ENCODE measurements around the gene C10orf53. TPM values are rescaled to one million over a fixed set of nuclear protein-coding genes. Genes with fewer than 3 reads are reported as not detected.
A peak's percentile ranks its signal among the peaks of the same experiment; 100 is the strongest.
"Not testable (repeated sequence)": the region's sequence is repeated elsewhere in the genome, so short reads cannot be mapped to it uniquely, and the experiment has no call there.

C10orf53 gene
- total RNA-seq, 2 experiments from 2014 or later, result not detected

DNA sequence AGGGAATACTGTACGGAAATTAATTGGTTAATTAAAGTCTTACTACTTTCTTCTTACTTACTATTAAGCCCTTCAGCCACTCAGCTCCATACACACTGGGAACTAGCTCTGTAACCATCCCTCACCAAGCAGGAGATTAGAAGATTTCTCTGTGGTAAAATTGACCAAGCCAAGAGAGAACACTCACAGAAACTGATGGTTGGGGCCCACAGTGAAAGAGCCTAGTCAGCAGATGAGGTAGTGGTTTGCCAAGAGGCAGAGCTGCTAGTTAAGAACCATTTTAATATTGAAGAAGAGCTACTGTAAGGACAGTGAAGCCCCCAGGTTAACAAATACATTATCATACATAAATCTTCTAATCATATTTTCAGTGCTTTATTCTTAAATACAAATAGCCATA is 21.8 kb upstream of the C10orf53 start:
- Mint-ChIP-seq H3K27ac (no peak overlapping the region), H3K4me3 (no peak overlapping the region), H3K4me1 (no peaks in the 10 kb centered on the region), H3K36me3 (ENCODE audit: low read depth) (no peaks in the 10 kb centered on the region), H3K9me3 (peaks cover 12% of the 10 kb centered on the region), H3K27me3 (peaks cover 3% of the 10 kb centered on the region)
- no peak for DNase-seq
- POLR2A ChIA-PET, result interaction anchor here (0.7 kb wide), 1 partner anchor 11 kb away, joined by 3 read pairs; no protein-coding TSS in a partner anchor
- CTCF ChIA-PET, result no interaction called here

DNA sequence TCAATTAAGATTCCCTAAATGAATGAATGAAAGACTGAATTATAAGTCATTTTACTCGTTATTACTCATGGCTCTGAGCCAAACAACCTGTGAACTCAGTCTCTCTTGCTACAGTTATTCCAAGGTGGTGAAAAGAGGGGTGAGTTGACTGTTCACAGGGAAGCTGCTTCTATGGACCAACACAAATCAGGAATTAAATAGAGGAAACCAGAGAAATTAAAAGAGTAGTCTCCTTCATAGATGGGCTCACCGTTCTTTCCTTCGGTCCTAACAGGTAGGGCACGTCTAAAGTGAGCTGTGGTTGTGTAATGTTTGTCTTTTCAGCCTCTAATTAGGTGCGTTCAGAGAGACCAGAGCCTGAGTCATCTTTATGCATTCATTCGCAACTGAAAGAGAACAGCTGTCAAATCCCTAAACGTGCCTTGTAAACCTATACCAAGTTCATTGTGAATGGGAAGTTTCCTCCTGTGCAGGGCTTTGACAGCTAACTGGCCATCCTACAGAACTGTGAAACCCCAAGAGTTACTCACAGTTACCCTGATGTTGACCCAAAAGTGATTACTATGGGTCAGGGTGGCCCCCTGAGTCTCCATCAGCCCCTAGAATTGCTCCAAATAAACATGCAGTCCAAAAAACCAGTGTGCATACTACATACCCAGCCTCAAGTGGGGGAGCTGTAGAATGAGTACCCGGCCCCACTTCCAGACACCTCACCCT is 18.2 kb upstream of the C10orf53 start:
- peaks cover 2% of the 10 kb centered on the region for H3K27me3 Mint-ChIP-seq
- CTCF ChIA-PET, result interaction anchor here (0.9 kb wide), 1 partner anchor 12 kb away, joined by 3 read pairs; no protein-coding TSS in a partner anchor
- DNase-seq, result no peak
- H3K4me3 Mint-ChIP-seq, result no peak overlapping the region
- POLR2A ChIA-PET, result no interaction called here
- no peaks in the 10 kb centered on the region for H3K4me1 Mint-ChIP-seq
- peaks cover 12% of the 10 kb centered on the region for H3K9me3 Mint-ChIP-seq
- no peak overlapping the region for H3K27ac Mint-ChIP-seq
- H3K36me3 Mint-ChIP-seq (ENCODE audit: low read depth), result no peaks in the 10 kb centered on the region

DNA sequence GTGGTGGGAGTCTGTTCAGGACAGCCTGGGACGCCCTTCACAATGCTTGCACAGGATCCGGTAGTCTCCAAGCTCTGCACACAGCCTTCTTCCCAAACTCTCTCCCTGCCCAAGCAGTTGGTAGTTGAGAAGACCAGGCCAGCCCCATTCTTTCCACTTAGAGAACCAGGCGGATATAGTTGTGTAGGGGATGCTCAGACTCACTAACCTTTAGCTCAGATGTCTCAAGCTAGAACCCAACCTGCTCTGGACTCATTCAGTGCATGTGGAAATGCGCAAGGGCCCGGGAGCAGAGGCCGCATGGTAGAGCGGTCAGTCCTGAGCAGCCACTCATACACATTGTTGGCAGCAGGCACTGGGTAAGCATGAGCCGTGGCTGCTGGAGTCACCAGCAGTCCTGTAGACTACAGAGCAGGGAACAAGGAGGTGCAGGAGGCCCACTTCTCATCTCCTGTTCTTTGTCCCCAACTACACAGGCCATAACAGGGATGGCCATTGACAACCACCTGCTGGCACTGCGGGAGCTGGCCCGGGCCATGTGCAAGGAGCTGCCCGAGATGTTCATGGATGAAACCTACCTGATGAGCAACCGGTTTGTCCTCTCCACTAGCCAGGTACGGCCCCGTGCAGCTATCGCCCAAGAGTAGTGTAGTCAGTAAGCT is 17.2 kb upstream of the C10orf53 start:
- H3K36me3 Mint-ChIP-seq (ENCODE audit: low read depth), result no peaks in the 10 kb centered on the region
- no peaks in the 10 kb centered on the region for H3K4me1 Mint-ChIP-seq
- CTCF ChIA-PET, result no interaction called here
- no peak overlapping the region for H3K4me3 Mint-ChIP-seq
- no peak for DNase-seq
- no peaks in the 10 kb centered on the region for H3K27me3 Mint-ChIP-seq
- POLR2A ChIA-PET, result no interaction called here
- H3K9me3 Mint-ChIP-seq, result peaks cover 9% of the 10 kb centered on the region
- no peak overlapping the region for H3K27ac Mint-ChIP-seq

DNA sequence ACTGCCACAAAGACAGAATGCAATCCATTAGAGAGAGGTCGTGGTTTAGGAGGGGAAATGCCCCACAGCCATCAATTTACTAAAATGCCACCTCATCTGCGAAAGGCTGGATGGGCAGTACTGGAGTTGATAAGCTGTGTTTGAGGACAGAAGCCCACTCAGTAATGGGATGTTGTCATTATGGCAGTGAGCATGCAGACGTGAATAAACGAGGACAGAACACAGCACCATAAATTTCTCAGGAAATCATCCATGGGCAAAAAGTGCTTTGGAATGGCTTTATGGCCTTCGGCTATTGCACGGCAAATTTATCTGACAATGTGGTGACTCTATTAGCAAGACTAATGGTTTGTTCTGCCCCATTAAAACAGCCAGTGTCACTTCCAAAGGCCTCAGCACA is 15.9 kb upstream of the C10orf53 start:
- DNase-seq, result no peak
- Mint-ChIP-seq H3K27ac (no peak overlapping the region), H3K4me3 (no peak overlapping the region), H3K36me3 (ENCODE audit: low read depth) (no peaks in the 10 kb centered on the region), H3K27me3 (no peaks in the 10 kb centered on the region), H3K9me3 (peaks cover 9% of the 10 kb centered on the region), H3K4me1 (no peaks in the 10 kb centered on the region)
- POLR2A ChIA-PET, result no interaction called here
- CTCF ChIA-PET, result interaction anchor here (1.2 kb wide), 1 partner anchor 14 kb away, joined by 3 read pairs; no protein-coding TSS in a partner anchor

DNA sequence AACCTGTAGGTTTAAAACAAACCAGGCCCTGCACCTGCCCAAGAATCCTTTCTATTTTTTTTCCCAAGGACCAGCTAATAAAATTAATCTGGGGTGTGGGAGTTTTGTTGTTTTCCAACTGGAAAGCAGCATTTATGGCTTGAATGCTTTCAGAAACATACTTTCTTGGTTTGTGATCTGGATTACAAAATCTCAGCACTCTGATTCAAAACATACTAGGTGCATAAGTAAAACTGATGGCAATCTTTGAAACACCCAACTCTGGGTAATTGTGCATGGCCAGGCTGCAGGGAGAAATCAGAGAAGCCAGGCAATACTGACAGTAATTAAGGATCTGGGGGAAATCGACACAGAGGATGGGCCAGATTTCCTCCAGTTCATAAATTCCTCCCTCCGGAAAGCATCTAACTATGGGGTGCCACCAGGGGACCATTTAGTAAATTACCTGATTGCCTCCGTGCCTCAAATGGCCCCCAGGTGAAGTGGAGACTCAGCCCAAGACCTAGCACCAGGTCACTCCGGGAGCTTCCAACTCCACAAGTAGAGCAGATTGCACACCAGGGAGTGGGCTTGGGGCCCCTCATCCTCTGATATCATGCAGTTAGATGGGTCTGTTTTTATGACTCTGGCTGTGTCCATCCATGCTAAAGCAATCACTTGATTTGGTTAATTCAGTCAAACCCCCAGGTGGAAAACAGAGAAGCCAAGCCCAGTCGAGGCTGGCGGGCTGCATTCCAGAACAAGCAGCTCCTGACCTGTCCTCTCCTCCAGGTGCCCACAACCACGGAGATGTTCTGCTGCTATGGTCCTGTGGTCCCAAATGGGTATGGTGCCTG is 15.2 kb upstream of the C10orf53 start:
- Mint-ChIP-seq H3K4me3 (no peak overlapping the region), H3K27me3 (no peaks in the 10 kb centered on the region), H3K9me3 (peaks cover 4% of the 10 kb centered on the region), H3K27ac (no peak overlapping the region), H3K4me1 (no peaks in the 10 kb centered on the region), H3K36me3 (ENCODE audit: low read depth) (no peaks in the 10 kb centered on the region)
- ChIA-PET POLR2A (no interaction called here), CTCF (interaction anchor here (1.2 kb wide), 1 partner anchor 14 kb away, joined by 3 read pairs; no protein-coding TSS in a partner anchor)
- DNase-seq, result no peak

DNA sequence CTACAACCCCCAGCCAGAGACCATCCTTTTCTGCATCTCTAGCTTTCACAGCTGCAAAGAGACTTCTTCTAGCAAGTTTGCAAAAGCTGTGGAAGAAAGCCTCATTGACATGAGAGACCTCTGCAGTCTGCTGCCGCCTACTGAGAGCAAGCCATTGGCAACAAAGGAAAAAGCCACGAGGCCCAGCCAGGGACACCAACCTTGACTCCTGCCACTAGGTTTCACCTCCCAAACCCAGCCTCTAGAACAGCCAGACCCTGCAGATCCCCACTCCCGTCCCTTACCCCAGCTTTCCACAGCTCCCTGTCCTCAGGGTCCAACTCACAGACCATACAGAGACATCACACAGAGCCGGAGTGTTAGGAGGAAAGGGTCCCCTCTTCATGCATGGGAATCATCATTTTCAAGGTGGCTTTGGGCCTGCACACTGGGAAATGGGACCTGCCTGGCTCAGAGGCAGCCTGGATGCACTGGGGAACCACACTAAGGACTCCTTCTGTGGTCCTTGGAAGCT is 14.6 kb upstream of the C10orf53 start:
- no peaks in the 10 kb centered on the region for H3K36me3 Mint-ChIP-seq (ENCODE audit: low read depth)
- H3K9me3 Mint-ChIP-seq, result peaks cover under 1% of the 10 kb centered on the region
- no peaks in the 10 kb centered on the region for H3K27me3 Mint-ChIP-seq
- CTCF ChIA-PET, result no interaction called here
- H3K27ac Mint-ChIP-seq, result no peak overlapping the region
- no peak overlapping the region for H3K4me3 Mint-ChIP-seq
- H3K4me1 Mint-ChIP-seq, result no peaks in the 10 kb centered on the region
- POLR2A ChIA-PET, result no interaction called here
- DNase-seq, result no peak

DNA sequence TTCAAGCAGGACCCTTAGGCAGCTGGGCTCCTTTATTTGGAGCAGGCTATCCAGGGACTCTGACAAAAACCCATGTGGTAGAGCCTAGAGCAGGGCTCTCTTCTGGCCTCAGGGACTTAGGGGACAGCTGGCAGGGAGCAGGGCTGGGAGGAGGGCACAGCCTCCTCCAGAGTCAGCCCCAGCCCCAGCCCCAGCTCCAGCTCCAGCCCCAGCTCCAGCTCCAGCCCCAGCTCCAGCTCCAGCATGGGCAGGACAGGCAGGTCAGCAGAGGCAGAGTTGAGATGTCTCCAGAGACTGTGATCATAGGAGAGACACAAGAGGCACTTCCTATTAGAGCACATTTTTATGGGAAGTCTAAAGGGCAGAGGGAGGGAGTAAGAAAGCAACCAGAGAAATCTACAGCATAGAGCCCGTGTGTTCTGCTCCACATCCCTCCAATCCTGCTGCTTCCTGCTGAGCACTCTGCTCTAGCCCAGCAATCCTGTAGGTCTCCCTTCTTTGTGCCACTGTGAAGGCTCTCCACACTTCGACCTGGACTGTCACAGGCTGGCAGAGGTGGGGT is 13.3 kb upstream of the C10orf53 start:
- Mint-ChIP-seq H3K4me3 (no peak overlapping the region), H3K27me3 (peaks cover 2% of the 10 kb centered on the region), H3K9me3 (no peaks in the 10 kb centered on the region), H3K27ac (no peak overlapping the region), H3K36me3 (ENCODE audit: low read depth) (no peaks in the 10 kb centered on the region), H3K4me1 (no peaks in the 10 kb centered on the region)
- no peak for DNase-seq
- ChIA-PET CTCF (no interaction called here), POLR2A (no interaction called here)

DNA sequence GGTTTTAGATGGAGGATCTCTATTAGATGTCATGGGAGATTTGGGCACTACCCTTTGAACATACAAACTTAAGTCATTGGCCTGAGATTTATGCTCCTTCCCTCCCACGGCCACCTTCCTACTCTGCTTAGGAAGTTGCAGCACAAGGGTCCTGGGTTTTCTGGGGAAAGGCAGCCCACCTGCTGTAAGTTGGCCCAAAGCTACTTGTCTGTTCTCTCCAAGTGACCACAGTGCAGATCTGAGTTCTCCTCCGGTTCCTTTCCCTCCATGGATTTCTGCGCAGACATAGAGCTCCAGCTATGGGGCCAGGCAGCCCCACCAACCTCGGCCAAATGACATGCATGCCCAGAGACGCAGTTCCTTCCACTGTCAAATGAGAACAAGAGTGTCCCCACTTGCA is 12.8 kb upstream of the C10orf53 start:
- no peak for DNase-seq
- H3K4me1 Mint-ChIP-seq, result no peaks in the 10 kb centered on the region
- POLR2A ChIA-PET, result no interaction called here

DNA sequence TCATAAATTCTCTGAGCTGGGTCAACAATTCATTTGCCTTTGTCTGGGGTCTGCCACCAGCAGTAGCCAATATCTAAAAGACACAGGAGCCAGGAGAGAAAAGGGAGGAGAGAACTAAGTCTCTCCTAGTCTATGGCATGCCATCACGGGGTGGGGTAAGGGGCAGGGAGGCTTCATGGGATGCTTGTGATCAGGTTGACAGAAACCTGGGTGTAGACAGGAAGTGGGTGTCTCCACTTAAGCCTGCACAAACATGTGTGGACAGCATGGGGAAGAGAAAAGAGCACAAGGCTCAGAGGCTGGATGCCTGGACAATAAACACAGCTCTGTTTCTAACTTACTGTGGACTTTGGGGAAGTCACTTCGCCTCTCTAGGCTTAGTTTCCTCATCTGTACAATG is 11.5 kb upstream of the C10orf53 start:
- H3K9me3 Mint-ChIP-seq, result no peaks in the 10 kb centered on the region
- no peak overlapping the region for H3K4me3 Mint-ChIP-seq
- no peaks in the 10 kb centered on the region for H3K4me1 Mint-ChIP-seq
- no peak for DNase-seq
- H3K27me3 Mint-ChIP-seq, result peaks cover 15% of the 10 kb centered on the region
- ChIA-PET POLR2A (no interaction called here), CTCF (no interaction called here)
- H3K36me3 Mint-ChIP-seq (ENCODE audit: low read depth), result no peaks in the 10 kb centered on the region
- no peak overlapping the region for H3K27ac Mint-ChIP-seq

More for the DNA sequence above, 12.8 kb upstream of the C10orf53 start:
- CTCF ChIA-PET, result no interaction called here
- Mint-ChIP-seq H3K9me3 (no peaks in the 10 kb centered on the region), H3K36me3 (ENCODE audit: low read depth) (no peaks in the 10 kb centered on the region), H3K27ac (no peak overlapping the region), H3K27me3 (peaks cover 7% of the 10 kb centered on the region), H3K4me3 (no peak overlapping the region)

DNA sequence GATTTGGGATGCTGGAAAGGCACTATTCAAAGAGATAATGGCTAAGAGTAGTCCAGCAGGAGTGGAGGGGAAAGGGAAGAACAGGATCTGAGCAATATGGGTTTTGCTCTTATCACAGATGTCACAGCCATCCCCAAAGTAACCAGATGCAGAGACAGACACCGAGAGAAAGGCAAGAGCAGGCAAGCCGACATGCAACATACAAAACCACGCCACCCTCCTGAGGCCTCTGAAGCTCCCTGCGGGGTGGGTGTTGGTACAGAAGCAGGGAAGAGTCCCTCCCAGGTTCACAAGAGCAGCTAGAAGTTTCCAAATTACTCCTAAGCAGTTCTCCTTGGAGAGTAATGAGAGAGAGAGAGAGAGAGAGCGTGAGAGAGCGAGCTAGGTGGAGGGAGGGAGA is 10.8 kb upstream of the C10orf53 start:
- H3K4me3 Mint-ChIP-seq, result no peak overlapping the region
- no peaks in the 10 kb centered on the region for H3K36me3 Mint-ChIP-seq (ENCODE audit: low read depth)
- H3K9me3 Mint-ChIP-seq, result no peaks in the 10 kb centered on the region
- H3K27ac Mint-ChIP-seq, result no peak overlapping the region
- H3K4me1 Mint-ChIP-seq, result no peaks in the 10 kb centered on the region
- ChIA-PET CTCF (no interaction called here), POLR2A (interaction anchor here (0.5 kb wide), 1 partner anchor 11 kb away, joined by 3 read pairs; no protein-coding TSS in a partner anchor)
- peaks cover 22% of the 10 kb centered on the region for H3K27me3 Mint-ChIP-seq
- DNase-seq, result no peak

DNA sequence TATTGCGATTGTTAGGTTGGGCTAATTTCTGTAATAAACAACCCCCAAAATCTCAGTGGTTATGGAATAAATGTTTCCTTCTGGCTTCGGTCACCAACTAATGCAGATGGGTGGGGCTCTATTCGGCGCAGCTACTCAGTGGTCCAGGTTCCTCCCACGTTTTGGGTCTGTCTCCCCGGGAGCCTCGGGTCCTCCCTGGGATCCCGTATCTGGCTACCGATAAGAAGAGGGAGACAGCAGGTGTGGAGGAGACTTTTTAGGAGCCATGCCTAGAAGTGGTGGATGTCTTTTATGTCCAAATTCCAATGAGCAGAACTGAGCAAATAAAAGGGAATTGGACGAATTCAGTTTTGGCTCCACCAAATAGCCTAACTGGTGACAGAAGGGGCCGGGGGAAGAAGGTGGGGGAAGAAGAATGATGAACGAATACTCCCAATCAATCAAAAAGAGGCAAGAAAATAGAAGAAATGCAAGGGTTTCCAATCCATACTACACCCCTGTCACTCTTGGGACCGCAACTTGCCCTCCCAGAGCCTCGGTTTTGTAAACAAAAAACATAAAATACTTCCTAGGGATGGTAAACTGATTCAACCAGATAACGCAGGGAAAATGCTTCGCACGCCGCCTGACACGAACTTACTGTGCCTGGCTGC is 498 bp upstream of the C10orf53 start:
- POLR2A ChIA-PET, result no interaction called here
- Mint-ChIP-seq H3K36me3 (ENCODE audit: low read depth) (peaks cover 5% of the 10 kb centered on the region), H3K27me3 (peaks cover 61% of the 10 kb centered on the region), H3K9me3 (peaks cover 18% of the 10 kb centered on the region), H3K4me3 (peak overlapping the region; percentile 16), H3K4me1 (peaks cover 3% of the 10 kb centered on the region), H3K27ac (no peak overlapping the region)
- DNase-seq, result no peak
- CTCF ChIA-PET, result interaction anchor here (1.0 kb wide), 1 partner anchor 9 kb away, joined by 3 read pairs; no protein-coding TSS in a partner anchor

DNA sequence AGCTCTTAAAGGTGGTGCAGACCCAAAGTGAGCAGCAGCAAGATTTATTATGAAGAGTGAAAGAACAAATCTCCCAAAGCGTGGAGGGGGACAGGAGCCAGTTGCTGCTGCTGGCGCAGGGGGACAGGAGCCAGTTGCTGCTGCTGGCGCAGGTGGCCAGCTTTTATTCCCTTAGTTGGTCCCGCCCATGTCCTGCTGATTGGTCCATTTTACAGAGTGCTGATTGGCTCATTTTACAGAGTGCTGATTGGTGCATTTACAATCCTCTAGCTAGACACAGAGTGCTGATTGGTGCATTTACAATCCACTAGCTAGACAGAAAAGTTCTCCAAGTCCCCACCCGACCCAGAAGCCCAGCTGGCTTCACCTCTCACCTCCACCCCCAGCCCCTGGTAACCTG is 3.0 kb downstream of the C10orf53 start:
- H3K36me3 Mint-ChIP-seq (ENCODE audit: low read depth); H3K4me1 Mint-ChIP-seq; DNase-seq; H3K27ac Mint-ChIP-seq; CTCF ChIA-PET; POLR2A ChIA-PET; H3K4me3 Mint-ChIP-seq: not testable (repeated sequence)
- Mint-ChIP-seq H3K9me3 (peaks cover 18% of the 10 kb centered on the region), H3K27me3 (peaks cover 45% of the 10 kb centered on the region)
